Endothelial cell of umbilical vein (primary cell): Measurements from ENCODE around the gene SPTSSA. TPM values are rescaled to one million over a fixed set of nuclear protein-coding genes. Genes with fewer than 3 reads are reported as not detected.
"Not testable (repeated sequence)": the region's sequence is repeated elsewhere in the genome, so short reads cannot be mapped to it uniquely, and the experiment has no call there.

ENCODE experiments used
- BruUV-seq: library from RNA; stranded (reverse); fragments of 400-500 nt; replicated peaks from 2 replicates; lab custom pipeline; 2021; lab: Mats Ljungman, UMichigan
- CTCF ChIA-PET: fragments of 300-600, 350-600 bp; sonication (Branson Sonifier 250); formaldehyde crosslinking; loops from one replicate; lab custom pipeline; 2021; ENCODE audit warnings: antibody characterized with exemption, inconsistent platforms; lab: Charles Lee
- POLR2A ChIA-PET: fragments of 300-600, 350-600 bp; sonication (Branson Sonifier 250); formaldehyde crosslinking; loops from one replicate; lab custom pipeline; 2021; ENCODE audit warnings: antibody characterized with exemption, inconsistent platforms; lab: Charles Lee
- DNase-seq: peaks from one replicate; pipeline ENCODE4 v3.0.0-alpha.2; 2011; ENCODE audit warnings: low read depth, low spot score
- FAIRE-seq: peaks from 2 replicates; lab custom pipeline; 2011; peaks lifted over from hg19 to GRCh38; lab: Jason Lieb, UNC
- H2AFZ ChIP-seq: 2 replicates; pipeline ENCODE4 v1.6.0; 2012; ENCODE audit warnings: low read depth, low read length, control low read depth, inconsistent platforms
- H3K27ac ChIP-seq: 2 replicates; pipeline ENCODE4 v1.5.1; 2011; ENCODE audit warnings: low read depth, mild to moderate bottlenecking, control low read depth, low read length, moderate library complexity; ENCODE audit not compliant: insufficient read depth
- H3K27me3 ChIP-seq, 2 experiments: 2 replicates each; pipeline versions ENCODE4 v1.6.0 to v1.6.1; 2011; ENCODE audit warnings: low read length in 2 of 2, mixed read lengths in 1 of 2; ENCODE audit not compliant: control insufficient read depth in 2 of 2, insufficient read depth in 2 of 2
- H3K36me3 ChIP-seq, 2 experiments: 2 replicates in 1 of 2; 3 replicates in 1 of 2; pipeline ENCODE4 v1.5.1; 2011; ENCODE audit warnings: low read length in 2 of 2, mild to moderate bottlenecking in 1 of 2, moderate library complexity in 1 of 2; ENCODE audit not compliant: control insufficient read depth in 2 of 2, insufficient read depth in 2 of 2; ENCODE audit errors: extremely low read depth in 1 of 2
- H3K4me1 ChIP-seq: 3 replicates; pipeline ENCODE4 v1.5.1; 2011; ENCODE audit warnings: mild to moderate bottlenecking, low read length; ENCODE audit not compliant: control insufficient read depth, insufficient read depth; ENCODE audit errors: extremely low read depth
- H3K4me2 ChIP-seq: 2 replicates; pipeline ENCODE4 v1.6.1; 2011; ENCODE audit warnings: low read length, control low read depth, mixed read lengths; ENCODE audit not compliant: insufficient read depth
- H3K4me3 ChIP-seq, 3 experiments: fragments of 200-600 bp in 1 of 3; sonication (generic), shearing (Covaris generic) in 1 of 3; replicated peaks in 1 of 3; 2 replicates each; pipeline ENCODE4 v1.5.1; 2011 to 2016; ENCODE audit warnings: control low read depth in 3 of 3, low read length in 3 of 3, mild to moderate bottlenecking in 2 of 3, inconsistent platforms in 1 of 3, low read depth in 1 of 3, moderate library complexity in 1 of 3; ENCODE audit not compliant: insufficient read depth in 1 of 3
- H3K79me2 ChIP-seq: 2 replicates; pipeline ENCODE4 v1.6.0; 2012; ENCODE audit warnings: low read length, inconsistent platforms; ENCODE audit not compliant: control insufficient read depth, insufficient read depth
- H3K9ac ChIP-seq: replicated peaks from 2 replicates; pipeline ENCODE3; 2011; ENCODE audit warnings: low read length, control low read depth; ENCODE audit not compliant: insufficient read depth; ENCODE audit errors: extremely low read depth
- H3K9me1 ChIP-seq: replicated peaks from 3 replicates; pipeline ENCODE4 v1.6.0; 2011; ENCODE audit warnings: mild to moderate bottlenecking, low read length; ENCODE audit not compliant: control insufficient read depth, insufficient read depth; ENCODE audit errors: extremely low read depth
- H3K9me3 ChIP-seq: replicated peaks from 2 replicates; pipeline ENCODE4 v1.5.1; 2012; ENCODE audit warnings: low read length, inconsistent platforms; ENCODE audit not compliant: control insufficient read depth, insufficient read depth
- H4K20me1 ChIP-seq: replicated peaks from 2 replicates; pipeline ENCODE3; 2011; ENCODE audit warnings: mild to moderate bottlenecking, low read length; ENCODE audit not compliant: control insufficient read depth, insufficient read depth; ENCODE audit errors: extremely low read depth
- CTCF ChIP-seq, 2 donors: IDR thresholded peaks; 1 replicate in 1 of 2; 2 replicates in 1 of 2; pipeline ENCODE4 v1.5.1; 2011; ENCODE audit warnings: low read length in 2 of 2, mild to moderate bottlenecking in 2 of 2, moderate library complexity in 2 of 2, control low read depth in 1 of 2, inconsistent platforms in 1 of 2, low read depth in 1 of 2; ENCODE audit not compliant: insufficient read depth in 1 of 2; ENCODE audit errors: extremely low read depth in 1 of 2
- EZH2 ChIP-seq: IDR thresholded peaks from 2 replicates; pipeline ENCODE4 v1.6.1; 2012; ENCODE audit warnings: borderline replicate concordance, low read depth, mild to moderate bottlenecking, moderate library complexity, low read length, inconsistent platforms; ENCODE audit not compliant: severe bottlenecking
- FOS ChIP-seq: IDR thresholded peaks from 2 replicates; pipeline ENCODE4 v1.6.1; 2011; ENCODE audit warnings: mild to moderate bottlenecking, low read length, moderate library complexity, borderline replicate concordance; ENCODE audit not compliant: insufficient read depth
- GATA2 ChIP-seq: IDR thresholded peaks from 2 replicates; pipeline ENCODE4 v1.7.0; 2011; ENCODE audit warnings: low read depth, mild to moderate bottlenecking, moderate library complexity, mixed read lengths, low read length; ENCODE audit not compliant: insufficient read length, insufficient read depth
- JUN ChIP-seq: IDR thresholded peaks from 2 replicates; pipeline ENCODE4 v1.6.1; 2011; ENCODE audit warnings: borderline replicate concordance, low read depth; ENCODE audit not compliant: insufficient read length, insufficient read depth
- MYC ChIP-seq: IDR thresholded peaks from one replicate; pipeline ENCODE4 v1.6.1; 2011; ENCODE audit warnings: mild to moderate bottlenecking, low read depth, low read length
- POLR2A ChIP-seq: IDR thresholded peaks from 2 replicates; pipeline ENCODE4 v1.6.1; 2012; ENCODE audit warnings: low read depth, mild to moderate bottlenecking, control low read depth, low read length
- POLR2AphosphoS5 ChIP-seq: IDR thresholded peaks from 2 replicates; pipeline ENCODE4 v1.6.1; 2012; ENCODE audit warnings: low read depth, mild to moderate bottlenecking, control low read depth, low read length, moderate library complexity; ENCODE audit not compliant: insufficient read depth
- dilution Hi-C: fragments of 300-500 bp; cut with MboI; formaldehyde crosslinking; loops from one replicate; pipeline ENCODE4 v1.15.0; 2019; ENCODE audit warnings: low sequenced_read_pairs; ENCODE audit not compliant: extremely low pct_ligation_motif_present
- intact Hi-C: fragments of 100-400 bp; cut with micrococcal nuclease; formaldehyde crosslinking; loops from one replicate; pipeline ENCODE4 v1.10.0; 2022
- polyA plus RNA-seq, 4 experiments: library from polyadenylated mRNA; depleted of rRNA in 3 of 4; stranded (reverse) in 3 of 4; unstranded in 1 of 4; fragments of >200 nt; gene quantifications; 2 replicates each; pipeline versions ENCODE4 v1.2.1 to v1.2.3, GENCODE V29; 2011 to 2012; ENCODE audit warnings: missing spikeins in 1 of 4
- total RNA-seq: library from RNA; stranded (reverse); gene quantifications from 2 replicates; pipeline ENCODE4 v1.2.3, GENCODE V29; 2021
- TF ChIP-seq, protein P1 (sequence below): IDR thresholded peaks from 2 replicates; pipeline ENCODE4 v1.6.1; 2011; ENCODE audit not compliant: insufficient read depth, insufficient read length

Gene SPTSSA
- total and polyA plus RNA-seq, 2 donors (not counting 3 experiments of a cell fraction or from before 2014, with no cell fraction given), result 21.3 to 24.3 TPM

GRCh38 chr14:34507459-34507858 is 45.4 kb upstream of the SPTSSA start:
- ChIA-PET POLR2A (no interaction called here), CTCF (no interaction called here)
- H3K36me3 ChIP-seq, result no peaks in the 10 kb centered on the region
- H3K9ac ChIP-seq, result no peak overlapping the region
- no peak overlapping the region for H2AFZ ChIP-seq
- no peak overlapping the region for H3K4me3 ChIP-seq
- no peak overlapping the region for H3K4me2 ChIP-seq
- no peaks in the 10 kb centered on the region for H3K27me3 ChIP-seq
- DNase-seq (no peak), FAIRE-seq (no peak)
- dilution Hi-C loops, result no loop called here
- intact Hi-C loops, result no loop called here
- TF ChIP-seq JUN (no peak), POLR2AphosphoS5 (no peak), FOS (no peak), CTCF (IDR thresholded peaks at IDR 0.05; ENCODE audit: extremely low read depth in 1 of 2, insufficient read depth in 1 of 2, low read depth in 1 of 2, low read length in 2 of 2) (no peak), GATA2 (no peak), EZH2 (no peak), MYC (no peak), POLR2A (no peak)
- TF ChIP-seq, protein P1, sequence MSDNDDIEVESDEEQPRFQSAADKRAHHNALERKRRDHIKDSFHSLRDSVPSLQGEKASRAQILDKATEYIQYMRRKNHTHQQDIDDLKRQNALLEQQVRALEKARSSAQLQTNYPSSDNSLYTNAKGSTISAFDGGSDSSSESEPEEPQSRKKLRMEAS, result no peak
- H3K9me3 ChIP-seq, result no peaks in the 10 kb centered on the region
- no peaks in the 10 kb centered on the region for H3K9me1 ChIP-seq
- no peak overlapping the region for H3K27ac ChIP-seq
- no peaks in the 10 kb centered on the region for H4K20me1 ChIP-seq
- no peaks in the 10 kb centered on the region for H3K79me2 ChIP-seq
- BruUV-seq, result no TSS peak
- peaks cover 10% of the 10 kb centered on the region for H3K4me1 ChIP-seq

GRCh38 chr14:34505124-34505491 is 43.1 kb upstream of the SPTSSA start:
- intact Hi-C loops, H3K4me2 ChIP-seq, H4K20me1 ChIP-seq, DNase-seq, H3K79me2 ChIP-seq, H3K27ac ChIP-seq, BruUV-seq, H2AFZ ChIP-seq, H3K9me1 ChIP-seq, FAIRE-seq, H3K9me3 ChIP-seq, dilution Hi-C loops, H3K36me3 ChIP-seq, H3K9ac ChIP-seq, H3K27me3 ChIP-seq, POLR2A ChIA-PET, H3K4me3 ChIP-seq, CTCF ChIA-PET: not testable (repeated sequence)
- peaks cover 17% of the 10 kb centered on the region for H3K4me1 ChIP-seq

DNA sequence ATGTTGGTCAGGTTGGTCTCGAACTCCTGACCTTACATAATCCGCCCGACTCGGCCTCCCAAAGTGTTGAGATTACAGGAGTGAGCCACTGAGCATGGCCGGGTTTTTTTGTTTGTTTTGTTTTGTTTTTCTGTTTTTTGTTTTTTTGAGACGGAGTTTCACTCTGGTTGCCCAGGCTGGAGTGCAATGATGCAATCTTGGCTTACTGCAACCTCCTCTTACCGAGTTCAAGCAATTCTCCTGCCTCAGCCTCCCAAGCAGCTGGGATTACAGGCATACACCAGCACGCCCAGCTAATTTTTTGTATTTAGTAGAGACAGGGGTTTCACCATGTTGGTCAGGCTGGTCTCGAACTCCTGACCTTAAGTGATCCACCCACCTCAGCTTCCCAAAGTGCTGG is 42.0 kb upstream of the SPTSSA start:
- H3K4me1 ChIP-seq, result peaks cover 17% of the 10 kb centered on the region
- POLR2A ChIA-PET, H2AFZ ChIP-seq, H3K4me3 ChIP-seq, H3K27me3 ChIP-seq, H3K79me2 ChIP-seq, H3K36me3 ChIP-seq, FAIRE-seq, H3K27ac ChIP-seq, intact Hi-C loops, dilution Hi-C loops, H3K4me2 ChIP-seq, CTCF ChIA-PET, H4K20me1 ChIP-seq, H3K9me1 ChIP-seq, DNase-seq, H3K9ac ChIP-seq, H3K9me3 ChIP-seq, BruUV-seq: not testable (repeated sequence)
